ENCODE measurements around the gene MIAT. TPM values are rescaled to one million over a fixed set of nuclear protein-coding genes. Genes with fewer than 3 reads are reported as not detected.

Gene MIAT
- total and polyA plus RNA-seq, 9 of the 15 experiments (the other 6 are each of a cell fraction or from before 2014, with no cell fraction given) = 0.03 to 0.93 (median 0.34) TPM

- Histone ChIP-seq H3K27ac (ENCODE audit: extremely low read depth, low read depth, low read length) (no peak overlapping the region; the same call in 2 of the 3 replicates), H3K9me3 (replicated peaks; ENCODE audit: control insufficient read depth, insufficient read depth, low read depth, low read length) (no peaks in the 10 kb centered on the region), H4K20me1 (replicated peaks; ENCODE audit: control insufficient read depth, insufficient read depth, low read length) (no peaks in the 10 kb centered on the region), H3K9me1 (ENCODE audit: control insufficient read depth, insufficient read depth, low read length) (no peaks in the 10 kb centered on the region), H3K79me2 (ENCODE audit: control insufficient read depth, insufficient read depth, low read length) (no peaks in the 10 kb centered on the region; the same call in 2 of the 3 replicates), H2AFZ (ENCODE audit: low read depth, low read length) (peak overlapping the region; percentile 40; the same call in 1 of the 2 replicates), H3K4me1 (replicated peaks in 1 of 2; ENCODE audit: control insufficient read depth in 2 of 2, insufficient read depth in 2 of 2, low read length in 2 of 2) (peaks cover 13 to 38% of the 10 kb centered on the region in 2 experiments), H3K4me3 (no peak overlapping the region), H3K27me3 (ENCODE audit: control insufficient read depth in 2 of 2, insufficient read depth in 2 of 2, low read length in 2 of 2) (no peaks in the 10 kb centered on the region), H3K36me3 (ENCODE audit: control insufficient read depth, insufficient read depth, low read length) (no peaks in the 10 kb centered on the region), H3K9ac (ENCODE audit: insufficient read depth in 1 of 2, low read depth in 2 of 2, low read length in 2 of 2) (no peak overlapping the region), H3K4me2 (ENCODE audit: insufficient read depth, low read length) (no peak overlapping the region)
- intact Hi-C loops (cut with micrococcal nuclease) (no loop called here), in situ Hi-C loops (cut with MboI) (no loop called here)
- DNase-seq (ENCODE audit: extremely low read depth in 1 of 4, low spot score in 3 of 4) (no peak), ATAC-seq (no peak), FAIRE-seq (no peak)
- POLR2A ChIA-PET = interaction anchor here (0.6 kb wide), 1 partner anchor 53 kb away, joined by 3 read pairs; no protein-coding TSS in a partner anchor
- no TSS peak for BruUV-seq (replicated peaks)
- TF ChIP-seq, protein P1, sequence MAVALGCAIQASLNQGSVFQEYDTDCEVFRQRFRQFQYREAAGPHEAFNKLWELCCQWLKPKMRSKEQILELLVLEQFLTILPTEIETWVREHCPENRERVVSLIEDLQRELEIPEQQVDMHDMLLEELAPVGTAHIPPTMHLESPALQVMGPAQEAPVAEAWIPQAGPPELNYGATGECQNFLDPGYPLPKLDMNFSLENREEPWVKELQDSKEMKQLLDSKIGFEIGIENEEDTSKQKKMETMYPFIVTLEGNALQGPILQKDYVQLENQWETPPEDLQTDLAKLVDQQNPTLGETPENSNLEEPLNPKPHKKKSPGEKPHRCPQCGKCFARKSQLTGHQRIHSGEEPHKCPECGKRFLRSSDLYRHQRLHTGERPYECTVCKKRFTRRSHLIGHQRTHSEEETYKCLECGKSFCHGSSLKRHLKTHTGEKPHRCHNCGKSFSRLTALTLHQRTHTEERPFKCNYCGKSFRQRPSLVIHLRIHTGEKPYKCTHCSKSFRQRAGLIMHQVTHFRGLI (CRISPR knock-in tag; IDR thresholded peaks at IDR 0.05) = no peak
- TF ChIP-seq LCOR (CRISPR knock-in tag; IDR thresholded peaks at IDR 0.05) = no peak
- TF ChIP-seq ZNF239 (CRISPR knock-in tag; IDR thresholded peaks at IDR 0.05) = peak; percentile 95
- TF ChIP-seq ETV6 (IDR thresholded peaks at IDR 0.05; ENCODE audit: borderline replicate concordance in 1 of 2, low read depth in 2 of 2, low read length in 1 of 2) = no peak
- no peak for TF ChIP-seq ETV6 (CRISPR knock-in tag; IDR thresholded peaks at IDR 0.05; ENCODE audit: borderline replicate concordance)
- peak; percentile 31 for TF ChIP-seq RBM25 (IDR thresholded peaks at IDR 0.05; ENCODE audit: low read depth, low read length, severe bottlenecking)
- CTCF ChIA-PET (ENCODE audit: low intra/inter-chr PET ratio) = no interaction called here
- WGBS (ENCODE audit: insufficient coverage, low coverage, missing lambda C conversion rate) = 0% methylated on average over 1 of the region's 1 CpG
Observed at GRCh38 chr22:26636296-26636695, 21.1 kb upstream of the MIAT start.
